GM12875 (cell line): ENCODE measurements around the gene EPHA4.

Source experiments
- H3K4me3 ChIP-seq: one replicate; pipeline ENCODE4 v1.5.1; 2011; ENCODE audit warnings: low read depth, low read length, control low read depth
- CTCF ChIP-seq: IDR thresholded peaks from 2 replicates; pipeline ENCODE4 v1.5.1; 2011; ENCODE audit warnings: low read depth, mild to moderate bottlenecking, control low read depth, inconsistent platforms, low read length, moderate library complexity, borderline replicate concordance; ENCODE audit not compliant: insufficient read depth

Gene EPHA4

DNA sequence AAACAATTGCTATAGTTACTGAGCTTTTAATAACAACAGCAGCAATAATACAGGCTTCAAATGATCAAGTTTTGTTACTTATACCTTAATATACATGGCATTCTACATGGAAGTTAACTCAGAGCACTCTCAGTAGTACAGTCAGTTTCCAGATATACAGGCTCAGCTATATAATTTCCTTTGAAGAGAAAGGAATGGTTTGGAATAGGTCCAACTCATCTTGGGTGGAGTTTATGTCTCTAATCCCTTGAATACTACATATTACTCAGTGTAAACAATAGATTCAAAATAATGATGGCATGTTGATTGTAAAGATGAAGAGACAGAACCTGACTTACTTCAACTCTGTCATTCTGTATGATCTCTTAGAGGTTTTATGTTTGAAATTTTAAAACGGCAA lies 174.9 kb downstream of the EPHA4 start:
- TF ChIP-seq CTCF = no peak
- H3K4me3 ChIP-seq = no peak overlapping the region

DNA sequence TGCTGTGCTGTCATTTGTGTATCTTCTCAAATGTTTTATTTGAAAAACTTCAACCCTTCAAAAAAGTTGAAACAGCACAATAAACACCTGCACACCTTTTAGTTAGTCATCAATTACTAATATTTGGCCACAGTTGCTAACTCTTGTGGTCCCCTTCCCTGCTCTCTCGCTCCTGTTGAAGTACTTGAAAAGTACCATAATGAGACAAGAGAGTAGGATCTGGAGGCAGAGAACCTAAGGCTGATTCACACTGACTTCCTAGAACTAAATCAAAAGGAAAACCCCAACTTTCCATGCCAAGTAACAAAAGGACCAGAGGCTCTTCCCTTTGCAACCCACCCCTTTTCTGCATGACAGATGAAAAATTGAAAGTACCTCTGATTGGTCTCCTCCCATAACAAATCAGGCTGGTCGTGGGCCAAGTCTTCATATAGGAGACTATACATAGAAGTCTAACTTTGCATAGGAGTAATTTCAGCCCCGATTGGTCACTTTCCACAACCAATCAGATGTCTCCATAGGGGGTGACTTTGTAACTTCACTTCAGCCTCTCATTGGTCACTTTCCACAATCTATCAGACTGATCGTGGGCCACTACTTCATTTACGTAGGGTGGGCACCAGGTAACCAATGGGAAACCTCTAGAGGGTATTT lies 179.7 kb downstream of the EPHA4 start:
- no peak overlapping the region for H3K4me3 ChIP-seq
- no peak for TF ChIP-seq CTCF

DNA sequence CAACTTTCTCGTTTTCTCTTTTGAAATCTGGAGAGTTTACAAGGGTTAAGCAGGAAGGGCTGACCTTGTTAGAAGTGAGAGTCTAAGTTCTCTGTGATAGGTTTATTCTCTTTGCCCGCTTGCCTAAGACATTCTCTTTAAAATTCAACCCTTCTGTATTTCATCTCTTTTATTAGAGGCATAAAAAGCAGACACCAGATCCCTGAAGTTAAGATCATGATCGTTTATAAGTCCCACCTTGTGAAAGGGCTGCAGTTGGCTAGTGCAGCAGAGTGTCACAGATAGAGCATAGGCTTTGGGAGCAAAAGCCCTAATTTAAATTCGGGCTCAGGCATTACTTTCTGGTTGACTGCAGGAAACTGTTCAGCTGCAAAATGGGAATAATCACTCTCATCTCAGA lies 181.2 kb downstream of the EPHA4 start:
- no peak for TF ChIP-seq CTCF
- H3K4me3 ChIP-seq = no peak overlapping the region

GRCh38 chr2:221389904-221390303 lies 182.2 kb downstream of the EPHA4 start:
- TF ChIP-seq CTCF = no peak

DNA sequence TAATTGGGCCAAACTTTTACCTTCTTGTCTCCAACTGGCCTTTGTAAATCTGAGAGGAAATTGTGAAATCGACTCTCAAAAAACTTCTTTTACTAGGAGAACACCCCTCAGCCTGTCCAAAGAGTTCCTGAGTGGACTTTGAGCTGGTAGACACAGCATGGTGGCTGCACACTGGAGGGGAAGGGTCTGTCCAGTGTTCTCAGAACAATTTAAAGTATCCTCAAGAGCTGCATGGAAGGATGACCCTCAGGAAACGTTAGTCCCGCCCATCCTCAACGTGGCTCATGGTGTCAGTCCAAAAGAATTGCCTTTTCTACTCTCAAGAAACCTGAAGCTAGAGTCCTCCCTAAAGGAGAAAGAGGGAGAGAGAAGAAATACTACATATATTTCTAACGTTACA lies 182.7 kb downstream of the EPHA4 start:
- no peak overlapping the region for H3K4me3 ChIP-seq
- TF ChIP-seq CTCF = no peak

More at GRCh38 chr2:221389904-221390303, 182.2 kb downstream of the EPHA4 start:
- H3K4me3 ChIP-seq = no peak overlapping the region

- TF ChIP-seq CTCF = no peak
- no peak overlapping the region for H3K4me3 ChIP-seq
Measured at GRCh38 chr2:221388891-221389290, 183.2 kb downstream of the EPHA4 start.

DNA sequence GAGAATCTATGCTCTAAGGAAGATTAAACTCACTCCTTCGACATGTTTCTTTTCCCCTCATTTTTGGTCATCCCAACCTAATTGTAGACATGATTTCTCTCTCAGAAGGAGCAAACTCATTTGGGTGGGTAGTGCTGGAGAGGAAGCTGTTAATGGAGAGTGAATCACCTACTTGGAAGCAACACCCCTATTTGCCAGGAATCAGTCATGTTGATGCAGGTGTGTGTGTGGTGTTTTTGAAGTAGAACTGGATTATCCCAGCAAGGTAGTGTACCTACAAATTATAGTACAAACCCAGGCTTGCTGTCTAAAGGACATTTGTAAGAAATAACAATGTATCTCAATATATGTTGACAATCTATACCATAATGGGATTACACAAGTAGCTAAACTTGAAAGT lies 186.4 kb downstream of the EPHA4 start:
- H3K4me3 ChIP-seq = no peak overlapping the region
- no peak for TF ChIP-seq CTCF
